Astrocyte (in vitro differentiated cells and primary cell): ENCODE measurements around the gene RBM42.

ENCODE experiments used
- CTCF ChIP-seq: IDR thresholded peaks from 2 replicates; pipeline ENCODE4 v1.5.1; 2011; ENCODE audit warnings: low read depth, mild to moderate bottlenecking, inconsistent platforms, low read length, moderate library complexity; ENCODE audit not compliant: insufficient read depth
- EZH2 ChIP-seq: IDR thresholded peaks from 2 replicates; pipeline ENCODE4 v1.6.1; 2012; ENCODE audit warnings: mild to moderate bottlenecking, low read length, inconsistent platforms; ENCODE audit not compliant: insufficient read depth

- TF ChIP-seq EZH2 (no peak), CTCF (no peak)
These were observed 36.8 kb downstream of the RBM42 start for GRCh38 chr19:35665604-35666003.
